Endothelial cell of hepatic sinusoid (primary cell): ENCODE data around the gene SLC22A14.
"Not testable (repeated sequence)": the region's sequence is repeated elsewhere in the genome, so short reads cannot be mapped to it uniquely, and the experiment has no call there.

ENCODE experiments used
- in situ Hi-C: cut with HindIII; loops from 2 replicates; pipeline ENCODE4 v1.10.0; 2017; ENCODE audit warnings: low sequenced_read_pairs

Gene SLC22A14

DNA sequence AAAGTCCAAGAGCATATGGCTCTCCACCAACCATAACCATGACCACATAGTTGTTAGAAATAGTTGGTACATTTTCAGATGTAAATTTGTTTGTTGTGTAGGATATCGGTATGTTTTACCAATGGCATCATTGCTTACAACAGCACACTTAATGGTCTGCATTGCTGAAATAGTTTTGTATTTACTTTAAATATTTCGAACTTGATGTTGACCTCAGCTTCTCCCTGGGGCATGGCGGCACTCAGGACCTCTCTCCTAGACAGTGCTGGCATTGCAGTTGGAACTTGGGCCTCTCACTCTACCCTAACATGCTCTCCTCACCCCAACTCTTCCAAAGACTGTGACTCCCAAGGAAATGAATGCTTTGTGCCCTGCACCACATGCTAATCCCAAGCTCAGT is 11.5 kb upstream of the SLC22A14 start:
- in situ Hi-C loops: no loop called here

DNA sequence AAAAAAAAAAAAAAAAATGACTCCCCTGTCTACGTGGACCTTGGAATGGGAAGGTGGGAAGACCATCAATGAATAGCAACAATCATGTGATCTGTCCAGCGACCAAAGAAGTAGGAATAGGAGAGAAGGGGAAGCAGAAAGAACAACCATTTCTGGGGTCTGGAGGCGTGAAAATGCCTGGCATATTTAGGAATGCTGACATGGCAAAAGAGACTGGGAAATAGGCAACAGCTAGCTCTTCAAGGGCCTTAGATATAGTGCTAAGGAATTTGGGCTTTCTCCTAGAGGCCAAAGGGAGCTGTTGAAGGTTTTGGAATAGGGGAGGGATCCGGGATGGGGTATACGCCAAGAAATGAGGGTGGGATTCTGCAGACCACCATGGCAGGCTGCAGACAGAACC is 10.5 kb upstream of the SLC22A14 start:
- in situ Hi-C loops: no loop called here

DNA sequence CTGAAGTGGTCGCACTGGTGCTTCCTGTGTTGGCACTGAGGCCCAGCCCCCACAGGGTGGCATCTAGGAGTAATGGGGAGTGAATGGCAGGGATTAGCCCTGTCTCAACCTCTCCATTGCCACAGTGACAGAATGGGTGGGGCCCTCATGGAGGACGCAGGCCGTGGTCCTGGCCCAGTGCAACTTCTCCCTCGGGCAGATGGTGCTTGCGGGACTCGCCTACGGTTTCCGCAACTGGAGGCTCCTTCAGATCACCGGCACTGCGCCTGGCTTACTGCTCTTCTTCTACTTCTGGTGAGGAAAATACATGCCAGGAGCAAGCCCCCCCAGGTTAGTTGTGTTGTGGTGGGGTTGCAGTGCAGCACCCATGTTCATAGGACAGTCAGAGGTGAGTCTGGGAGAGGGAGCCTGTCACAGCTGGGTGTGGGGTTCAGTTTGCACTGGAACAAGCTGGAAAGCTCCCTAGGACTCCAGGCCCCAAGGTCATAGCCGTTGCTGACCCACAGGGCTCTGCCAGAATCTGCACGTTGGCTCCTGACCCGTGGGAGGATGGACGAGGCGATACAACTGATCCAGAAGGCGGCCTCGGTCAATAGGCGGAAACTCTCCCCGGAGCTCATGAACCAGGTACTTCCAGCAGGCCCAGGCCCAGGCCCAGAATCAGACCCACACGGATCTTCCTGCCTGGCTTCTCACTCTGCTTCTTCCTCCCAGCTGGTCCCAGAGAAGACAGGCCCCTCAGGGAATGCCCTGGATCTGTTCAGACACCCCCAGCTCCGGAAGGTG is 7.0 kb upstream of the SLC22A14 start:
- in situ Hi-C loops: no loop called here

DNA sequence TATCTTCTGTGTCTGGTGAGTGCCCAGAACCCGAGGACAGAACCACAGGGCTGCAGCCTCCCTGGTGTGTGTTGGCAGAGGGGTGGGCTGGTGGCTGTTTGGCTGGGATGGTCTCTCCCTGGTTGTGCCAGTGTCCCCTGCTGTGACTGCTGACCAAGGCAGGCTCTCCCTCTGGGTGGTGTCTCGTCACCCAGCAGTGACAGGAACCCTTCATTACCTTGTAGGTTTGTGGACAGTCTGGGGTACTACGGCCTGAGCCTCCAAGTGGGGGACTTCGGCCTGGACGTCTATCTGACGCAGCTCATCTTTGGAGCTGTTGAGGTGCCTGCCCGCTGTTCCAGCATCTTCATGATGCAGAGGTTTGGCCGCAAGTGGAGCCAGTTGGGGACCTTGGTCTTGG is 6.4 kb upstream of the SLC22A14 start:
- in situ Hi-C loops: no loop called here

DNA sequence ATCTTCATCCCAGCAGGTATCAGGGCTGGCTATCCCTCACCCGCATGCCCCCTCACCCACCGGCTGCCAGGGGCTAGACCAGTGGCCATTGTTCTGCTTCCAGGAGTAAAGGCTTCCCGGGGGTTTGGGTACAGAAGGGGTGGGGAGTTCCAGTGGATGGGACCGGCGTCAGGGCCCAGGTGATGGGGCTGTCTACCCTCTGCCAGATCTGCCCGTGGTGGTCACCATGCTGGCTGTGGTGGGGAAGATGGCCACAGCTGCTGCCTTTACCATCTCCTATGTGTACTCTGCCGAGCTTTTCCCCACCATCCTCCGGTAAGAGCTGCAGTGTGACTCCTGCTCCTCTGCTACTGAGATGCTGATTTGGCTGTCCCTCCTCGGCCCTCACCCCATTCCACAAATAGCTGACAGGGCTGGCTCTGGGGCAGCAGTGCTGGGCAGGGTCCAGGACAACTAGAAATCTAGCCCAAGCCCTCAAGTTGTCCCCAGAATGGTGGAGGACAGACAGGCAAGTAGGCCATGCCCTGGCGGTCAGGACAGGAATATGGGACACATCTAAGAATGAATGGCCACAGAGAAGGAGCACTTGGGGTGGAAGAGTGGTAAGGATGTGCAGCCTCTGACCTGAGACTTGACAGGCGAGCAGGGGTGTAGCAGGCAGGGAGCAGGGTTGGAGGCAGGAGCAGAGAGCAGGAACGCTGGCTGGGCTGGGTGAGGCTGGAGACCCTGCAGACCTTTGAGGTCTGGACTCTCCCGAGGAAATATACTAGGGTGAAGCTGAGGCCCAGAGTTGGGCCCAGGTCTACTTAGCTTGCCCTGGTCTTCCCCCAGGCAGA is 5.8 kb upstream of the SLC22A14 start:
- in situ Hi-C loops: no loop called here

DNA sequence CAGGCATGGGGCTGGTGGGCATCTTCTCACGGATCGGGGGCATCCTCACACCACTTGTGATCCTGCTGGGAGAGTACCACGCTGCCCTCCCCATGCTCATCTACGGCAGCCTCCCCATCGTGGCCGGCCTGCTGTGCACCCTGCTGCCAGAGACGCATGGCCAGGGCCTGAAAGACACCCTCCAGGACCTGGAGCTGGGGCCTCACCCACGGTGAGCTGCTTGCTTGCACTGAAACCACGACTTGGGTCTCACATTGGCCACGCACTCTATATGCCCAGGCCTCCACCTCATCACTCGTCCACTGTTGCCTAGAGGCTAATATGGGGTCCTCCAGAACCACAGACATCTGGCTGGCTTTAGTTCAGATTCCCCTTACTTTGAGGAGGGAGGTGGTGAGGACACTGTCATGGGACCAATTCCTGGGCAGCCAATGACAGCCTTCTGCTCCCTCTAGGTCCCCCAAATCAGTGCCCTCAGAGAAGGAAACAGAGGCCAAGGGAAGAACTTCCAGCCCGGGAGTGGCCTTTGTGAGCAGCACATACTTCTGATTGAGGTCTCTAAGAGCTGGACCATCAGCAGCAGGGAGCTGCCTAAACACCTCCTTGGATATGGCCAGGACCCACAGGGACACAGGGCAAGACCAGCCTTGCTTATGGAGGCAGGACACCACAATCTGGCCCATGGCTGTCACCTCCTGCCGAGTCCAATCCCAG is 5.0 kb upstream of the SLC22A14 start:
- in situ Hi-C loops: no loop called here

DNA sequence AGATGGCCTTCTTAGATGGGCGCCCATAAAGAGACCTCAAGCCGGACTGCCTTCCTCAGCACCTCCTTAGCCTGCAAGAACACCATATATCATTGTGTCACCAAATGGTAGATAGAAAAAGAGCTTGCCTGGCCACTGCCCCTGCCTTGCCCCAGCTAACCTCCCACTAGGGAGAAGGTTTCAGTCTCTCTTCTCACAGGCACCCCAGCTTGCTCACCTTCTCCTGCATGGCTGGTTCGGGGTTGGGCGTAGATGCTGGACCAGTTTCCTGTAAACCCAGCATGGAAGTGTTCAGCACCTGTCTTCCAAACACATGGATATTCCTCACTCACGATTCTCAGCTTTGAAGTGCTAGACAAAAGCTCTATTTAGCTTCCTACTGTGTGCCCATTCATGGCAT is 3.3 kb upstream of the SLC22A14 start:
- in situ Hi-C loops: no loop called here

DNA sequence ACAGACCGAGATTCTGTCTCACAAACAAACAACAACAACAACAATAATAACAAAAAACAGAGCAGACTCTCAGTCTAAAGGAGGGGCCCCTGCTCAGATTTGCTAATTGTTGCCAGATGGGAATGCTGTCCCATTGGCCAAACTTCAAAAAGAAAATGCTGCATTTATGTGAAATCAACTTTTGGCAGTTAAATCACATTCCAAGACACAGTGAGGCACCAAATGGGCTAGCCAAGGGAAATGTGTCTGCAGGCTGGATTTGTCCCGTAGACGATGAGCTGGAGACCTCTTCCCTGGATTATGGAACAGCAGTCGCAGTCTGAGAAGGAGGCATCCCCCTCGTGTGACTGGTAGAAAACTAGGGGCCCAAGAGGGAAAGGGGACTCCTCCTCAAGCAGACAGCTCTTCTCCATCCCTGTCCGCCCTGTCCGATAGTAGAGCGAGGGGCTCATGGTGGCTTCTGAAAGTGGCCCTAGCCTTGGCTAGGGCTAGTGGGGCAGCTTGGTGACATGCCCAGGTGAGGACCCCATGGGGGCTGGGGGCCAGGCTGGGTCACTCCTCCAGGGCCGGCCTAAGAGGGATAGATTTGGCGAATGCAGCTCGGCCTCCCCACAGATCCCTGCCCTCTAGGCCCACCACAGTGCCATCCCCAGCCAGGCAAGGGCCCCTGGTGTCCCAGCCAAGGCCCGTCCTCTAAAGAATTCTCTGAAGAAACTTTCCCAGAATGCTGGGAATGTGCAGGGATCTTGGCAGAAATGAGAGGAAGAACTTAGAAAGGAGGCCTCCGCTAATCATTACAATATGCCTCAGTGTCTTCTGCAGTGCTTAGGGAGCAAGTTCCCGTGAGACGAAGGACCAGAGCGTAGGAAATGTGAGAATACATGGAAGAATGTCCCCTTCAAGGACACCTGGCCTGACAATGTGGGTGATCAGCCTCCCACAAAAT is 2.0 kb downstream of the SLC22A14 start:
- in situ Hi-C loops: loop anchor here (5.0 kb wide), 2 partner anchors 52 to 157 kb away; no protein-coding TSS in a partner anchor

DNA sequence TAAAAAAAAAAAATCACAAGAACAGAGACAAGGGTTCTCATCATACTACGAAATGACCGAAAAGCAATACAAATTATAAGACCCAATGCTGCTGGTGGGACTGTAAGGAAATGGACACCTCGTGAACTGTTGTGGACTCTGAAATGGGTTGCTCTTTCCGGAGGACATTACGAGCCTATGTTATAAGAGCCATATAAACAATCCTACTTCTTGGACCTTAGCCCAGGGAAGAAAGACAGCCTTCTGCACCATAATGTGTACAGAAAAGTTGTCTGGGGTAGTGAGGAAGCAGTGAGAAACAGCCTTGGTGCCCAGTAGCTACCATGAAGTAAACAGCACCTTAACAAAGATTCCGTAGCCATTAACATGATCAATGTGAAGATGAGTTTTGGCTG is 2.7 kb downstream of the SLC22A14 start:
- in situ Hi-C loops: loop anchor here (5.0 kb wide), 2 partner anchors 52 to 157 kb away; no protein-coding TSS in a partner anchor

DNA sequence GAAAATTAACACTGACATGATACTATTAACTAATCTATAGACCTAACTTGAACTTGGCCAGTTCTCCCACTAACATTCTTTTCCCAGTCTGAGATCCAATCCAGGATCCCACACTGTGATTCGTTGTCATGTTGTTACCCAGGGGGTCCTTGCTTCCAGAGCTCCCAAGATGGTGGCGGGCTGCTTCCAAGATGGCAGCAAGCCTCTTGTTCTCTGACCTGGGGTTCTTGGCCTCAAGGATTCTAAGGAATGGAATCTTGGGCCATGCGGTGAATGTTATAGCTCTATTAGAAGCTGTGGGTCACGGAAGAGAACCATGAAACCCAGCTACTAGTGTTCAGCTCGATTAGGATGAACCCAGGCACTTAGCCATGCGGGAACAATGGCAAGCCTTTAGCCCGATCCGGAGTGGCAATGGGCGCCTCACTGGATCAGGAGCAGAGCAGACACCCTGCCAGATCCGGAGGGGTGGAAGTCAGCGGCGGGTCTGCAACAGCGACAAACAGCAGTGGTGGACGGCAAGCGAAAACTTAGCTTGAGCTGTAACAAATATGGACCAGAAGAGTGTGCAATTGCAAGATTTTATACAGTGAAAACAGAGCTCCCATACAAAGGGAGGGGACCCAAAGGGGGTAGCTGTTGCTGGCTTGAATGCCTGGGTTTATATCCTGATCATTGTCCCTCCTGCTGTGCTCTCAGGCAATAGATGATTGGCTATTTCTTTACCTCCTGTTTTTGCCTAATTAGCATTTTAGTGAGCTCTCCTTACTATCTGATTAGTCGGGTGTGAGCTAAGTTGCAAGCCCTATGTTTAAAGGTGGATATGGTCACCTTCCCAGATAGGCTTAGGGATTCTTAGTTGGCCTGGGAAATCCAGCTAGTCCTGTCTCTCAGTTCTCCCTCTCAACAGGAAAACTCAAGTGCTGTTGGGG is 7.5 kb downstream of the SLC22A14 start:
- in situ Hi-C loops: not testable (repeated sequence)

DNA sequence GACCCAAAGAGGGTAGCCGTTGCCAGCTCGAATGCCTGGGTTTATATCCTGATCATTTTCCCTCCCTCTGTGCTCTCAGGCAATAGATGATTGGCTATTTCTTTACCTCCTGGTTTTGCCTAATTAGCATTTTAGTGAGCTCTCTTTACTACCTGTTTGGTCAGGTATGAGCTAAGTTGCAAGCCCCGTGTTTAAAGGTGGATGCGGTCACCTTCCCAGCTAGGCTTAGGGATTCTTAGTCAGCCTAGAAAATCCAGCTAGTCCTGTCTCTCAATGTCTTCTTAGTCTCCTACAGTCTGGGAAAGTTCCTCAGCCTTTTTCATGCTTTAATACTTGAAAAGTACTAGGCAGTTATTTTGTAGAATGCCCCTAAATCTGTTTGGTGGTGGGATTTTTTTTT is 15.0 kb downstream of the SLC22A14 start:
- in situ Hi-C loops: not testable (repeated sequence)

DNA sequence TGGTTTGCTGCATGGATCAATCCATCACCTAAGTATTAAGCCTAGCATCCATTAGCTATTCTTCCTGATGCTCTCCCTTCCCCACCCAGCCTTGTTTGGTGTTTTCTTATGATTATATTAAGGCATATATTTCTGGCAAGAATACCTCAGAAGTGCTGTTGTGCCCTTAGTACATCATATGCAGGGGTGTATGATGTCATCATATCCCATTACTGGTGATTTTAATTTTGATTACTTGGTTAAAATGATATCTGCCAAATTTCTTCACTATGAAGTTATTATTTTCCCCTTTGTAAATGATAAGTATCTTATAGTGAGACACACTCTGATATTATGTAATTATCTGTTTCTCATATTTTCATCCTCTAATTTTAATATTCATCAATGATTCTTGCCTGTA is 15.4 kb downstream of the SLC22A14 start:
- in situ Hi-C loops: no loop called here

DNA sequence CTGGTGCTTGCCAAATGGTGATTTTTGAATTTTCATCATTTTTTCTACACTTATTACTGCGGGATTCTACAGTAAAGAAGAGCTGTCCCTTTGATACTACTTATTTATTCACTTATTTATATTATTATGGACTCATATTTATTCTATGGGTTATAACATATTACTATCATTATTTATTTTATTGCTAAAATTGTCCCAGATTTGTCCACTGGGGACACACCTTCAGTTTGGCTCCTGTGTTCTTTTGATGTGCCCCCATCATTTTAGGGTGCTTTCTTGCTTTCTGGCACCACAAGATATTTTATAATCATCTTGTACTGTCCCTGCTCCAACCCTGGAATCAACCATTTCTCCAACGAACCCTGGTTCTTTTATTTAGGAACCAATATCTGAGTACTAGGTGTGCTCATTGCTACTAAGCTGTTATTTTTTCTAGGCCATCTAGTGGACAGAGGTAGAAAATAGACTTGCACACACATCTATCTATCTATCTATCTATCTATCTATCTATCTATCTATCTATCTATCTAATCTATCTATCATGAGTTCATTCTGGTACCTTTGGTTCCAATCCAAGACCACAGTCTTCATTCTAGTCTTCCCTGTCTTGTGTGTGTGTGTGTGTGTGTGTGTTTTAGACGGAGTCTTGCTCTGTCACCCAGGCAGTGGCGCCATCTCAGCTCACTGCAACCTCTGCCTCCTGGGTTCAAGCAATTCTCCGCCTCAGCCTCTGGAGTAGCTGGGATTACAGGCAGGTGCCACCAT is 16.0 kb downstream of the SLC22A14 start:
- in situ Hi-C loops: no loop called here

DNA sequence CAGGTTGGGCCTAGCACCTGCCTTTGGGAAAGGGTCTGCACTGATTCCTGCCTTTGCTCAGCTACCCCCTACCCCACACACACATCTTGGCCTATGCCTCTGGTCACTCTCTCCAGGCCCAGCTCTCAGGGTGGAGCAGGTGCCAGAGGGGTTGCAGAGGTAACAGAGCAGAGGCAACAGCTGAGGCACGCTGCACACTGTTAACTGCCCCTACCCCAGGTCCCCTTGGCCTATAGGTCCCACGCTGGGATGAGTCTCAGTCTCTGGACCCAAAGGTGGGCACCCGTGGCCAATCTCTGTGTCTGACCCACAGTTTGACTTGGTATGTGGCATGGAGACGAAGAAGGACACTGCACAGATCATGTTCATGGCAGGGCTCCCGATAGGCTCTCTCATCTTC is 24.8 kb downstream of the SLC22A14 start:
- in situ Hi-C loops: loop anchor here (5.0 kb wide), 1 partner anchor 60 kb away; no protein-coding TSS in a partner anchor

DNA sequence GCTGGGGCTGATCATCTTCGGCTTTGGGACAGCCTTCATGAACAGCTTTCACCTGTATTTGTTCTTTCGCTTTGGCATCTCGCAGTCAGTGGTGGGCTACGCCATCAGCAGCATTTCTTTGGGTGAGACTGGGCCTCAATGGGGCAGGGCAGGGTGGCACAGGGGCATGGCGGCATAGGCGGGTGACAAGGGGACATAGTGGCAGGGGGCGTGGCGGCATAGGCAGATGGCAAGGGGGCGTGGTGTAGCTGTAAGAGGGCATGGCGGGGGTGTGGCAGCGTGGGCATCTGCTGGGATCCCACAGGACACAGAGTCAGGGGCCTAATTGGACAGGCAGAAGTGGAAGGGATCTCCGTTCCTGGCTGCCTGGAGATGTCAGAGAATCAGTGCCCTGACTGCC is 25.5 kb downstream of the SLC22A14 start:
- in situ Hi-C loops: loop anchor here (5.0 kb wide), 1 partner anchor 60 kb away; no protein-coding TSS in a partner anchor

DNA sequence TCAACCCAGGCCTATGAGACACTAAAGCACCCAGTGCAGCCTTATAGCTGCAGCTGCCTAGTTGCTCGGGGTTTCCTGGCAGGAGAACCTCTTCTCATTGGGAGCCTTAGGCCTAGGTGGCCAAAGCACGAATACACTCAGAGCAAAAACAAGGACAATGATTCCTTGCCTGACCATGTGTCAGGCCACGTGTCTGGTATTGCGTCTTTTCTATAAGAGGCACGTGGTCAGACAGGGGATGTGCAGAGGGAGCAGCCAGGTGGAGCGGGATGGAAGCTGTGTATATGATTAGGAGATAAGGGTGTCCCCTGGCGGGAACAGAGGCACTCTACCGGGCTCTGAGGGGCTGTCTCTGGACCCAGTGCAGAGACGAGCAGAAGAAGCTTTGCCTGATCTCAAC is 26.4 kb downstream of the SLC22A14 start:
- in situ Hi-C loops: loop anchor here (5.0 kb wide), 1 partner anchor 59 kb away; no protein-coding TSS in a partner anchor

DNA sequence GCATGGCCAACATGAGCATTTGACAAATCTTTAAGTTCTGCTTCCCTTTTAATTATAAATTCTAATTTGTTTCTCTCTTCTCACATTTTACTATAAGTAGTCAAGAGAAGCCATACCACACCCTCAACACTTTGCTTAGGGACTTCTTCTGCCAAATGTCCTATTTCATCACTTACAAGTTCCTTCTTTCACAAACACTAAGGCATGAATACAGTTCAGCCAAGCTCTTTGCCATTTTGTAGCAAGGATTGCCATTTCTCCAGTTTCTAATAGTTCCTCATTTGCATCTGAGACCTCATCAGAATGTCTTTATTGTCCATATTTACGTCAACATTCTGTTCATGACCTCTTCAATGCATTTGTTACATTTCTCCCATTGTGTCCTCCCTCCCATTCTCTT is 29.4 kb downstream of the SLC22A14 start:
- in situ Hi-C loops: no loop called here

DNA sequence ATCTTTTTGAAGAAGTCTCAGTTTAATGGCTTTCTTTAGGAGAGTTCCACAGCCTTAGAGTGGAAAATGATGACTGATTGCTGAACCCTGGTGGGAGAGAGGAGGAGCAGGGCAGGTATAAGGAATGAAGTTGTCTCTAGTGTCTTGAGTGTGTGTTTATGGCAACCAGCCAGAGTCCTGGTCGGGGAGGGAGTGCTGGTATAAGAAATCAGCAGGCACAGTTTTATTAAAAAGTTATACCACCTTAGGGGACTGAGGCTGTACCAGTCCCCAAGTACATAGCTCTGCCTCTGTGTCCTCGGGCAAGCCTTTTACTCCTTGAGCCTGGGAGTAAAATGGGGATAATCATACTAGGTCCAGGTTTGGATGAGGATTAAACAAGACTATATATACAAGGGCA is 29.8 kb downstream of the SLC22A14 start:
- in situ Hi-C loops: no loop called here
